T-helper 9 cell (primary cell): Measurements from ENCODE around the gene FBXL13.
"Not testable (repeated sequence)": the region's sequence is repeated elsewhere in the genome, so short reads cannot be mapped to it uniquely, and the experiment has no call there.

Source experiments
- DNase-seq: peaks from one replicate; pipeline ENCODE4 v3.0.0-alpha.2; 2020

The FBXL13 gene

GRCh38 chr7:103020876-103021275, 53.7 kb downstream of the FBXL13 start:
- DNase-seq = not testable (repeated sequence)

DNA sequence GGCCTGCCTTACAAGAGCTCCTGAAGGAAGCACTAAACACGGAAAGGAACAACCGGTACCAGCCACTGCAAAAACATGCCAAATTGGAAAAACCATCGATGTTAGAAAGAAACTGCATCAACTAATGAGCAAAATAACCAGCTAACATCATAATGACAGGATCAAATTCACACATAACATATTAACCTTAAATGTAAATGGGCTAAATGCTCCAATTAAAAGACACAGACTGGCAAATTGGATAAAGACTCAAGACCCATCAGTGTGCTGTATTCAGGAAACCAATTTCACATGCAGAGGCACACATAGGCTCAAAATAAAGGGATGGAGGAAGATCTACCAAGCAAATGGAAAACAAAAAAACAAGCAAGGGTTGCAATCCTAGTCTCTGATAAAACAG, 56.3 kb downstream of the FBXL13 start:
- not testable (repeated sequence) for DNase-seq

DNA sequence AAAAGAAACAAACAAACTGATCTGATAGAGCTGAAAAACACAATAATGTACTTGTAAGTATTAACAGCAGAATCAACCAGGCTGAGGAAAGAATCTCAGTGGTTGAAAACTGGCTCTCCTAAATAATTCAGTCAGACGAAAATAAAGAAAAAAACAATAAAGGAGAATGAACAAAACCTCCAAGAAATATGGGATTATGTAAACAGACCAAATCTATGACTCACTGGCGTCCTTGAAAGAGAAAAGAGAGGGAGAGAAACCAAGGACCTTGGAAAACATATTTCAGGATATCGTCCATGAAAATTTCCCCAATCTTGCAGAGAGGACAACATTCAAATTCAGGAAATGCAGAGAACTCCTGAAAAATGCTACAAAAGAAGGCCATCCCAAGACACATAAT, 62.9 kb downstream of the FBXL13 start:
- no peak for DNase-seq

GRCh38 chr7:103010211-103010610, 64.4 kb downstream of the FBXL13 start:
- no peak for DNase-seq

- no peak for DNase-seq
These were observed 65.0 kb downstream of the FBXL13 start for GRCh38 chr7:103009466-103010185.

DNA sequence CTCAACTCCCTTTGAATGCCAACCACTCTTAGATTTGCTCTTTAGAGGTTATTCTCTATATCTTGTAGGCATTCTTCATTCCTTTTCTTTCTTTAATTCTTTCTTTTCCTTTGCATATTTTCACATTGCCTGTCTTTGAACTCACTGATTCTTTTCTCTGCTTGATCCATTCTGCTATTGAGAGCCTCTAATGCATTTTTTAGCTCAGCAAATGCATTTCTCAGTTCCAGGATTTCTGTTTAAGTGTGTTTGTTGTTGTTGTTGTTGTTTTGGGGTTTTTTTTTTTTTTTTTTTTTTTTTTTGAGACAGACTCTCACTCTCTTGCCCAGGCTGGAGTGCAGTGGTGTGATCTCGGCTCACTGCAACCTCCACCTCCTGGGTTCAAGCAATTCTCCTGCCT, 71.6 kb downstream of the FBXL13 start:
- DNase-seq = no peak

- DNase-seq = no peak
These were observed 73.4 kb downstream of the FBXL13 start for GRCh38 chr7:103001210-103001609.

DNA sequence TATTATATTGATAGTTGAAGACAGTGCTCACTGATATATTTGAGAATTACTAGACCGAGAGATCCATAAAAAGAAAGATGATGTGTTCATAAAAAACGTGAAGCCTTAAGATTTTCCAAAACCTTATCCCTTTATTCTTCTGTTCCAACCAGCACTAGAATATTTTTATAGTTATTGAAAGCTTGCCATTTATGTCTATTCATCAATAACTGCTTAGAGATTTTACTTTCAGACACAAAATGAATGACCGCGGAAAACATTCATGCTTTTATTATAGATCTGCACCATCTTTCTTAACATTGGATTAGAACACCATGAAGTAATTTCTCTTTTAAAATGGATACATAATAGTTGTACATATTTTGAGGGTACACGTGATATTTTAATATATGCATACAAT, 77.6 kb downstream of the FBXL13 start:
- DNase-seq = no peak

DNA sequence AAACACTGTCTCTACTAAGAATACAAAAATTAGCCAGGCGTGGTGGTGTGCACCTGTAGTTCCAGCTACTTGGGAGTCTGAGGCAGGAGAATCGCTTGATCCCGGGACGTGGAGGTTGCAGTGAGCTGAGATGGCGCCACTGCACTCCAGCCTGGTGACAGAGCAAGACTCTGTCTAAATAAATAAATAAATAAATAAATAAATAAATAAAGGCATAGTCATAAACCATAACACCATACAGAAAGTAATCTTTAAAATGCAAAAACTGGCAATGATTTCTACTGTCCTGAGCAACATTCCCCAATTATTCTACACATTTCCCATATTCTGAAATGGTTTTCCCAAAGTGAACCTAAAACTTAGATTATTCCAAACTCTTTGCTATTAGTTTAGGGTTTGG, 79.0 kb downstream of the FBXL13 start:
- not testable (repeated sequence) for DNase-seq

- no peak for DNase-seq
These were observed 80.0 kb downstream of the FBXL13 start for GRCh38 chr7:102994567-102994966.

DNA sequence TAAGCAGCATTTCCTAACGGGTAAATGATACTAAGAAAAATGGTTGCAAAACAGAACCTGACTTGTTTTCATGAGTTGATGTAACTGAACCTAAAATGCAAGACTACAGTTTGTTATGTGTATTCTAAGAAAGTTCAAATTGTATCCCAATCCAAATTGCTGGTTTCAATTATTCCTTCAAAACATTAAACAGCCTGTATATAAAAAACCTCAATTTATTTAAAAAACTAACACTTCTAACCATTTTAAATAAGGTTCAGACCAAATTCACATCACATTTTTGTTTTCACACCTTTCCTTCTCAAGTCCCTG, 80.9 kb downstream of the FBXL13 start:
- DNase-seq = no peak

DNA sequence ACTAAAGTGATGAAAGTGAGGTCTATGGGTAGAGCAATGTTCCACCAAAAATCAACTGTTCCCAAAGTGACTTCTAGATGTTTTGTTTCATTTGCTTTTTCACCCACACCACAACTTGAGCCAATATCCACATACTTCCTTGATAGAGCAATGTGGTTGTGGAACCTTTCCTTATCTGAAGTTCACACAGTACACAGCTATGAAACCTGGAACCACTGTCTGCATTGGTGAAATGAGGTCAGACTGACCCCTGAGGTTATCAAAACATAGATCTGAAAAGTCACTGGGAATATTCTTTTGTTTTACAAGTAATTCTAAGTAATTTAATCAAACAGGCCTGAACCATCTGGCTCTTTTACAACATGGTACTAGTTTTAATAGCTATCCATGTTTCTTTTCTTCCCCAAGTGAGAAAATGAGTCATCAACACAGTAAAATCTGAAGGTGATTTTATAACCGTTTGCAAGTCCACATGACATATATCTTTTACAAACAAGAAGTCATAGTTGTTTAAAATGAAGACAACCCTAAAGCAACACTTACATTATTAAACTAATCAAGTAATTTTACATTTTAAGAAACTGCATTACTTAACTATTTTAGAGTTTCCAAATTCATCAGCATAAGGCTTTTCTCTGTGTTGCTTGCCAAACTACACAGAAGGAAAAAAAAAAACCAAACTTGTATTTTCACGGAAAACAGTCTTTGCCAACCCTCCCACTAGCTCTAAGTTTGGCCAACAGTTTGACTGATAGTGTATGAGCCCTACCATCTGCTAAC, 81.5 kb downstream of the FBXL13 start:
- DNase-seq = no peak

DNA sequence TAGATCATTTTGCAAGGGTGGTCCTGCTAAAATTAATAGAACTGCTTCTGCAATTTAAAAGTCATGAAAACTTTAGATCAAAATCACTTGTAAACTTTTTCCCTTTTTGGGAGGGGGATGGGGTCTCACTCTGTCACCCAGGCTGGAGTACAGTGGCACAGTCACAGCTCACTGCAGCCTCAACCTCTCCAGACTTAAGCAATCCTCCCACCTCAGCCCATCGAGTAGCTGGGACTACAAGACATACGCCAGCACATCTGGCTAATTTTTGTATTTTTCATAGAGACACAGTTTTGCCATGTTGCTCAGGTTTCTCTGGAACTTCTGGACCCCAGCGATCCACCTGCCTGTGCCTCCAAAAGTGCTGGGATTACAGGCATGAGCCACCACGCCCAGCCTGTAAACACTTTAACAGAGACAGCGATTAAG, 82.1 kb downstream of the FBXL13 start:
- DNase-seq = no peak

DNA sequence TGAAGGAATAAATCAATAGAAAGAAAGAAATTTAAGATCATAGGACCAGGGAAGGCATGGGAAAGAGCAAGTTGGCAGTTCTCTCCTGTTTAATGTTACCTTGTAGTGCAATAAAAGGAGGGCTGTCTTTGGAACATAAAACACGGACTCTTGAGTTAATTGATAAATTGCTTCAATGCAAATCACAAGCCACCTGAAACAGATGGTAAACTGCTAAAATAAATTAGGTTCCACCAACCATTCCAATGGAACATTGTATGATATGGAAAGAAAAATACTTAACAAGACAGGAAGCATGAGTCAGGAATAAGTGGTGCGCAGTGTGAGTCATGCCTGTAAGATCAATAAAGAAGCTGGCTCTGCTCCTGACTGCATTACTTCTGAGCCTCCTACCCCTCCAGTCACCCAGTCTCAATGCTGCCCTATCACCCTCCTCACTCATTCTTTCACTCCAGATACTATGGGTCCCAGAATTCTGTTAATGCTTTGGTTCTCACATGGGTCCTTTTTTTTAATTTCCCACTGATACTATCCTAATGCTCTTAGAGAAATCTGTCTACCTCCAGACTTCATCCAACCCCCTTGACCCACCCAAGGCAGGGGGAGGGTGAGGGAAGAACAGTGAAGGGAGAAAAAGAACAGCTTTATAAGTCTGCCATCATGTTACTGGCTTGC, 82.9 kb downstream of the FBXL13 start:
- DNase-seq = no peak

GRCh38 chr7:102991077-102991539, 83.5 kb downstream of the FBXL13 start:
- DNase-seq = no peak

DNA sequence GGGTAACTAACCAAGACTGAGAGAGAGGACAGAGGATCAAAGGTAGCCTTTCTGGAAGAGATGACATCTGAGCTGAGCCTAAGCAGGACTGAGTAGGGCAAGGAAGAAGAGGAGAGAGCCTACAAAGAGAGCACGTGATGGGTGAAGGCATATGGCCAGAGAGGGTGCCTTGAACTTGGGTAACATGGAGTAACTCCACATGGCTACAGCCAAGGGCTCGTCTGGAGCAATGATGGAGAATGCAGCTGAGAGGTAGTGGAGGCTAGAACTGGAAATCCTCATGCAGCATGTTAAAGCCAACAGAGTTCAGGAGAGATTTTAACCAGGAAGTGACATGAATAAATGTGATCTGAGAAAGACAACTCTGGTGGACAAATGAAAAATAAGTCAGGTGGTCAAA, 84.0 kb downstream of the FBXL13 start:
- no peak for DNase-seq

DNA sequence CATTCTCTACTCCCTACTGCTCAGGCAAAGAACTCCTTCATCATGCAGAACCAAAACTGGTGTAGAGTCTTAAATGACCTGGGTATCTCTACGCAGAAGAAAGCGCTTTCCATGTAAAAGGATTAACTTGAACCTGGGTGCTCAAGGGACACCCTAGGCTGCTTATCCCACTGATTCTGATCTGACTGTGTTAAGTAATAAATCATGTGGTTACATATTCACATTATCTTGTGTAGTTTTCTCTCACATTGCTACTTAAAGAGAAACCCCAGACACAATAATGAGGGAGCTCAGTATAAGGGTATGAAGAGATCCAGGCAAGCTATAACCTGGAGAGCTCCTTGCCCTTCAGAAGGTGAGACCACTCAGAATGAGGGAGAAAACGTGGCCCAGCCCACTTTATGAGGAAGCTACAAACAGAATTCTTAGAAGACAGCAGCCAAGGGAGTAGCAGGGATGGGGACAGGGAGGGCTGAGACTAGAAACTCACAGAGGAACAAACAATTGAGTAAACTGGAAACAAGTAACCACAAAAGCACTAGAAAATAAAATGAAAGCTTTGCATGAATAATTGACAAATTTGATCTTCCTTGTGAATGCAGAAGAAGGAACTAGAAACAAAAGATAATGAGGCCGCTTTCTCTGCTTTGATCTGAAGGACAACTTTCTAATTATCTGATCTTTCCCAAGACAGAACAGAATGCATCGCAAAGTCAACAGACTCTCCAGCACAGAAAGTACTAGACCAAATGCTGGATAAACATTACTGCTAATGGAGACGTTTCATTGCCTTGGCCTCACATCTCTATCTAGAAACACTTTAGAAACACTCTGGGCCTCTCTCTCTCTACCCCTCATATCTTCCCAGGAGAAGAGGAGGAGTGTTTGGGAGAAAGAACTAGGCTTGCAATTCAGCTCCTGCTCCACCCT, 85.7 kb downstream of the FBXL13 start:
- DNase-seq = no peak

DNA sequence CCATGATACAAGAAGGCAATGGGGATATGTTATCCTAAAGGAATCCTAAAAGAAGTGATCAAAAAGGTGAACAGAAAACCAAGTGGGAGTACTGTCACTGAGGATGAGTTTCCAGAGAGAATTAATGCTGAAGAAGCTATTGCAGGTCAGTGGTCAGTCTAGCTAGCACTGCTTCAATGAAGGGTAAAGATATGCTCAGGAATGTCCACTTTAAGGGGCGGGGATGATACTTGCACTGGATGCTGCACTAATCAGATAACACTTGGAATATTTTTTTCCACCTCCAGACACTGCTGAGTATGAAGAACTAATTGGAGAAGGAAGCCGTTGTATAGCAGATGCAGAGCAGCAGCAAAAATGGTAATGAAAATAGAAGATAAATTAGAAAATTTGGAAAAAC, 86.5 kb downstream of the FBXL13 start:
- no peak for DNase-seq

DNA sequence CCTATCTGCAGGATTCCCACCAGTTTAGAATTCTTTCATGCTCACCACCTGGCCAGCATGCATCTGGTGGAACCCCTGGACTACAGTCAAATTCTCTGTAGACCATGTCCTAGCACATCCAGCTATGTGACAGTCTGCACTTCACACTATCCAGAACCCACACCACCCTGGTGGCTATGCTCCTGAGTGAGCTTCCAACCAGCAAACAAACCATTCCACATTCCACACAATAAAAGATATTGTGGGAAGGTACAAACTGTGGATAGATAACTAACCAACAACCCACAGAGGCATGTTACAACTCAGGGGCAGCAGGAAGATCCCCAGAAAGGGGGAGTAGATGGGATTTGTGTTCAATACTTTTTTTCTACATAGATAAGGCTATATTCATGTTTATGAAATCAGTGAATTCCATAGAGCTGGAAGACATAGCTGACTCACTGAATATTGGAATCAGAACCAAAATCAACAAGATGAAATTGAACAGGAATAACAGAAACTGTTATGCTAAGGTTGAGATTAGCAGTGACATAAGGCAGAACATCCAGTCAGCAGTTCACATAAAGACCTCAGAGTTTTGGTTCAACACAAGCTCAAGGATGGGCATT, 89.3 kb downstream of the FBXL13 start:
- no peak for DNase-seq

GRCh38 chr7:102983602-102984001, 91.0 kb downstream of the FBXL13 start:
- DNase-seq = no peak

GRCh38 chr7:102982235-102982634, 92.4 kb downstream of the FBXL13 start:
- no peak for DNase-seq

DNA sequence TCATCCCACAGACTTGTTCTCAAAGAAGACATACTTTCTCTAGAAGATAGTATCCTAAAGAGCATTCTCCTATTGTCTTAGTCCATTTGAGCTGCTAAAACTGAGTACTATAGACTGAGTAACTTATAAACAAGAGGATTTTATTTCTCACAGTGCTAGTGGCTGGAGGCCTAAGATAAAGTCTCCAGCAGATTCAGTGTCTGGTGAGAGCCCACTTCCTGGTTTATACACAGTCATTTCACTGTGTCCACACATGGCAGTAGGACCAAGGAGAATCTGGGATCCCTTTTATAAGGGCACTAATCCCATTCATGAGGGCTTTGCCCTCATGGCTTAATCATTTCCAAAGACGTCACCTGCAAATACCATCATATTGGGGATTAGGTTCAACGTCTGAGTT, 93.1 kb downstream of the FBXL13 start:
- no peak for DNase-seq
